HepG2 (cell line): ENCODE data around the gene SYMPK. TPM values are rescaled to one million over a fixed set of nuclear protein-coding genes. Genes with fewer than 3 reads are reported as not detected.

Experiments
- AGO2 ChIP-seq: fragments of 200-400 bp; formaldehyde crosslinking; optimal IDR thresholded peaks from 2 replicates; pipeline ENCODE3; 2017; ENCODE audit warnings: mild to moderate bottlenecking, low read depth, low read length, moderate library complexity
- CCAR2 ChIP-seq: fragments of 200-400 bp; formaldehyde crosslinking; optimal IDR thresholded peaks from 2 replicates; pipeline ENCODE3; 2018; ENCODE audit warnings: low read depth, mild to moderate bottlenecking, low read length, moderate library complexity
- HIC2 ChIP-seq: sonication (generic); formaldehyde crosslinking; IDR thresholded peaks from 2 replicates; pipeline ENCODE4 v1.9.0; 2022; ENCODE audit warnings: low read depth, missing genetic modification reagents
- HOXD1 ChIP-seq: sonication (generic); formaldehyde crosslinking; IDR thresholded peaks from 2 replicates; pipeline ENCODE4 v1.5.0; 2020; ENCODE audit warnings: missing genetic modification reagents
- LCORL ChIP-seq, 2 experiments: fragments of 450-650 bp in 1 of 2; sonication (generic) in 1 of 2; formaldehyde crosslinking in 1 of 2; IDR thresholded peaks; 2 replicates each; pipeline versions ENCODE4 v1.5.0 to v1.6.1; 2017 to 2020; ENCODE audit warnings: antibody characterized with exemption in 1 of 2, missing genetic modification reagents in 1 of 2
- ZBTB25 ChIP-seq: IDR thresholded peaks from 2 replicates; pipeline ENCODE4 v1.6.1; 2018; ENCODE audit warnings: missing genetic modification reagents
- ZBTB49 ChIP-seq: sonication (generic); formaldehyde crosslinking; IDR thresholded peaks from 2 replicates; pipeline ENCODE4 v1.4.0; 2020; ENCODE audit warnings: missing genetic modification reagents, borderline replicate concordance
- ZNF276 ChIP-seq: sonication (generic); formaldehyde crosslinking; IDR thresholded peaks from 2 replicates; pipeline ENCODE4 v1.4.0; 2020; ENCODE audit warnings: mild to moderate bottlenecking, low read depth, missing genetic modification reagents
- ZNF280D ChIP-seq: sonication (generic); formaldehyde crosslinking; IDR thresholded peaks from 2 replicates; pipeline ENCODE4 v1.5.1; 2020; ENCODE audit warnings: mild to moderate bottlenecking, missing genetic modification reagents
- ZNF687 ChIP-seq: sonication (generic); formaldehyde crosslinking; IDR thresholded peaks from 2 replicates; pipeline ENCODE4 v1.5.1; 2020; ENCODE audit warnings: mild to moderate bottlenecking, missing genetic modification reagents, moderate library complexity
- ZNF879 ChIP-seq: sonication (generic); formaldehyde crosslinking; IDR thresholded peaks from 2 replicates; pipeline ENCODE4 v1.8.1; 2023; ENCODE audit warnings: missing genetic modification reagents
- polyA plus RNA-seq, 8 experiments: library from polyadenylated mRNA; depleted of rRNA in 3 of 8; stranded (reverse) in 7 of 8; unstranded in 1 of 8; fragments of >200 nt; fragmentation: Illumina TruSeq in 4 of 8; extraction: Trizol in 4 of 8; gene quantifications; 2 replicates each; pipeline versions ENCODE4 v1.2.1 to v1.2.3, GENCODE V29; 2011 to 2016; ENCODE audit warnings: low read depth in 4 of 8, missing spikeins in 1 of 8, mixed read lengths in 1 of 8; ENCODE audit not compliant: insufficient read depth in 1 of 8
- total RNA-seq, 5 experiments: library from RNA; depleted of rRNA; stranded (reverse); fragments of >200 nt; fragmentation: Illumina TruSeq; extraction: Trizol; gene quantifications; 2 replicates each; pipeline ENCODE4 v1.2.3, GENCODE V29; 2016; ENCODE audit warnings: low read depth in 1 of 5

The SYMPK gene
- total and polyA plus RNA-seq, 2 of the 13 experiments (the other 11 are each of a cell fraction or from before 2014, with no cell fraction given) = 21.9 to 55.7 TPM

- no peak for TF ChIP-seq ZNF280D (CRISPR knock-in tag)
- no peak for TF ChIP-seq ZNF276 (CRISPR knock-in tag)
- TF ChIP-seq HOXD1 (CRISPR knock-in tag) = no peak
- TF ChIP-seq ZNF687 (CRISPR knock-in tag) = peak; percentile 73
- TF ChIP-seq ZBTB49 = no peak
- TF ChIP-seq ZBTB25 (CRISPR knock-in tag) = no peak
- TF ChIP-seq AGO2 = peak; percentile 61
- TF ChIP-seq HIC2 (CRISPR knock-in tag) = no peak
- no peak for TF ChIP-seq ZNF879 (CRISPR knock-in tag)
- TF ChIP-seq LCORL (IDR thresholded peaks at IDR 0.05) = no peak
- TF ChIP-seq LCORL (CRISPR knock-in tag; IDR thresholded peaks at IDR 0.05) = no peak
- TF ChIP-seq CCAR2 = no peak
These were observed 2.5 kb upstream of the SYMPK start (continued) for GRCh38 chr19:45865269-45865948.
